H4 (cell line): ENCODE results near the gene CACNA1D. TPM values are rescaled to one million over a fixed set of nuclear protein-coding genes. Genes with fewer than 3 reads are reported as not detected.

Source experiments
- DNase-seq: peaks from one replicate; pipeline ENCODE4 v3.0.0-alpha.2; 2015; ENCODE audit warnings: low spot score
- total RNA-seq: library from RNA; depleted of rRNA; stranded (reverse); fragments of >200 nt; shearing (Covaris generic); gene quantifications from 2 replicates; pipeline ENCODE4 v1.2.3, GENCODE V29; 2014

The CACNA1D gene
- total RNA-seq, 1 experiment from 2014 or later, result 1.4 TPM

DNA sequence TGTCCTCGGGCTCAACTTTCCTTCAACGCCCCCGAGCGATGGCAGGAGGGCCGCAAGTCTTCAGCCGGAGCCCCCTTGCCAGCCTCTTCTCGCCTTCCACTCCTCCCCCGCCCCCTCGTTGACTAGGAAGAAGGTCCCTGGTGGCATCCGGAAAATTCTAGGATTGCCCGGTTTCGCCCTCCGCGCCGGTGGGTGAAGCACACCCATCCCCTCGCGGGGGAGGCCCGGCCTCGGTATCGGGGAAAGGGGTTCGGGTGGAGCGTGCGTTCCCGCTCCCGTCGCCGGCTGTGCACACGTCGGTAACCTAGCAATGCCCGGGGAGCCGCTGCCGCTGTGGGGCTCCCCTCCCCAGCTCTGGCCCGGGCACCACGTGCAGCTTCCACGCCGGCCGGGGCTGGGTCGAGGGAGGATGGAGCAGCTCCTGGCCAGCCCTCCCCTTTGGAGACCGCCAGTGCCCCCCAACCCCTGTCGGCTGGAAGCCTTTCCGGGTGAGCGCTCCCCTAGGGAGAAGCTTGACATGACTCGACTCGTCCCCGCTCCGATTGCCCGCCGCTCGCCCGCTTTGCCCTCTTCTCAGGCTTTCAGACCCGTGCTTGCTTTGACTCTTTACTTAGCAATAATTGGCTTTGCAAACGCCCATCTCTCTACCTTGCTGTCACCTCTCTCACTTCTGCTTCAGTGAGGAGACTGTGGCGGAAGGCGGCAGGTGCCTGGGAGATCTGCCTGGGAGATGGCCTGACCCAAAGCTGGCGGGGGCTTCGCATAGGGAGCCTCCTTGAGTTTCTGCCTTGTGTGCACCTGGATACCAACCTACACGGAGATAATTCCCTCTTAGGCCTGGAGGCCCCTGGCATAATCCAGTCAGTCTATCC, 1.3 kb downstream of the CACNA1D start:
- DNase-seq, result no peak

DNA sequence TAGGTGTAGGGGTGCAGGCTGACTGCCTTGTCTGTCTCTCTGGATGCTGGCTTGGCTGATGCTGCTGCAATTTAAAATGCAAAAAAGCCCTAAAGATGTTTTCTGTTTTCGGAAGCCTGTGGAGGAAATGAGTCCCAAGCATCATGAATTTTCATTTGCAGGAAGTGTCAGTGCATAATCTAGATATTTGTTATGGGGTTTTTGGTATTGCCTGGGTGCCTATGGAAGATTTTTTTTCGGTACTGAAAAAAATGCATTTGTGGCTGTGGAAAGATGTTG, 1.9 kb downstream of the CACNA1D start:
- DNase-seq, result no peak

DNA sequence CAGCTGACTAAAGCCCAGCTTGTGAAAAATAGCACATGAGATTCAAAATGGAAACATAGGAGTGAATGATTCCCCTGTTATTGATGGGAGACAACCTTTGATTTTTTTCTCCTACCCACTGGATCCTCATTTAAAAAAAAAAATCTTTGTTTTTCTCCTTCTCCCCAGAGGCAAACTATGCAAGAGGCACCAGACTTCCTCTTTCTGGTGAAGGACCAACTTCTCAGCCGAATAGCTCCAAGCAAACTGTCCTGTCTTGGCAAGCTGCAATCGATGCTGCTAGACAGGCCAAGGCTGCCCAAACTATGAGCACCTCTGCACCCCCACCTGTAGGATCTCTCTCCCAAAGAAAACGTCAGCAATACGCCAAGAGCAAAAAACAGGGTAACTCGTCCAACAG, 2.6 kb downstream of the CACNA1D start:
- DNase-seq, result no peak

DNA sequence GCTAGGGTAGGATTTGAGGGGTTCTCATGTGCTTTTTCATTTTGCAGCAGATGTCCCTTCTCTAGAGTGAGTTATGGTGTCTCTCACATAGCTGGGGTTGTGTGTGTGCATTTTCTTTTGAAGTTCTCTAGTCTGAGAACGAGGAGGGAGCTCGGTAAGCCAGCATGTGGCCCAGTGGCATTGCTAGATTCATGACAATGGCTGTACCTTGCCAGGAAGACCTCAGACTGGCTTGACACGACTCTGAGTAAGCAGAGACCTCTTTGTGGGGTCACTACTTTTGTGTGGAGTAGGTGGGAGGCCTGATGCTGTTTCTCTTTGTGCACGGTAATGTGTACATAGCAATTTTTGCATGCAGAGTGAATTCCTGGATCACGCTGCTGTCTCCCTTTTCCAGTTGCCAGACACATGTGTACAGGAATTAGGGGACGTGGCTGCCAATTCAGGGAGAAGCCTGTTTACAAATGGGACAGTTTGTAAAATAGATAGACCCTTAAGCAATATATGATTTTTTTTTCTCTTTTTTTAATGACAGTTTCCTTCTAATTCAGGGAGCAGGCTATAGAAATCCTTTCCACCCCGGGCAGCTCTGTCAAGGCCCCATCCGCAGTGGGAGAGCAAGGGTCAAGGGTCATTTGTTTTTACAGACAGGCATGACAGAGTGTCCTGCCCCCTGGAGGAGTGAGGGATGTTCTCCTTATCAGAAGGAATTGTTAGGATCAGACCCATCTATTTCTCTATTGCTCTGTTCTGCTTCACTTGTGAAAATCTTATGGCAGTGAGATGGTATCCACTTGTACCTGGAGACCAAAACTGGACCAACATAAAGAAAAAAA, 4.6 kb downstream of the CACNA1D start:
- DNase-seq, result no peak

DNA sequence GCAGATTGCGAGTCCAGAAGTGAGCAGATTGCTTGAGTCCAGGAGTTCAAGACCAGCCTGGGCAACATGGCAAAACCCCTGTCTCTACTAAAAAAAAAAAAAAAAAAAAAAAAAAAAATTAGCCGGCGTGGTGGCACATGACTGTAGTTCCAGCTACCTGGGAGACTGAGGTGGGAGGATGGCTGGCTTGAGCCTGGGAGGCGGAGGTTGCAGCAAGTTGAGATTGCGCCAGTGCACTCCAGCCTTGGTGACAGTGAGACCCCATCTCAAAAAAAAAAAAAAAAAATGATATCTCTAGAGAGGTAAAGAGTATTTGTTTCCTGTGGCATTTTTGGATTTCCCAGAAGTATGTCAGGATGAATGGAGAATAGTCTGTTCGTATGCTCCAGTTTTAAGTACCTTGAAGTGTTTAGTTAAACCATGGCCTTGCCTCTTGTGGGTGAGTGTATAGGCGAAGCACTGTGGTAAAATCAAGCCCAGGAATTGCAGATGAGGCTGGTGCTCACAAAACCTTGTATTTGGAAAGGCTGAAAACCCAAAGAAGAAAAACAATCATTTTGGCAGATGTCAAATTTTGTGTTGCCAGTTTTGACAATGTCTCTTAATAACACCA, 5.9 kb downstream of the CACNA1D start:
- no peak for DNase-seq

DNA sequence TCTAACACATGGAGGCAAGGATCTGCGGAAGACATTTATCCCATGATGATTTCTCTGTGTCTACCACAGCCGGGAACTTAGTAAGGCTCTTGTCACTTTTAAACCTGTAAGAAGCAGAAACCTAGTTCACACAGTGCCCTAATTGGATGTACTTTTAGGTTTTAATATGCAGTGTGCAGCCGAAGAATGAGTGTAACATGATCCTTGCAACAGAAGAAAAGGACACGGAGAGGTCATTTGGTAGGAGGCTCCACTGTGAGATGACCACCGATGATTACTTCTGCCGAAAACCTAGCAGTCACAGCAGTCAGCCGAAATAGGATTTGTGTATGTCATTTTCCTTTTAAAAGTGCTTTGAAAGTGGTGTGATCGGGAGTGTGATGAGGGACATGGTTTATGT, 6.8 kb downstream of the CACNA1D start:
- no peak for DNase-seq

DNA sequence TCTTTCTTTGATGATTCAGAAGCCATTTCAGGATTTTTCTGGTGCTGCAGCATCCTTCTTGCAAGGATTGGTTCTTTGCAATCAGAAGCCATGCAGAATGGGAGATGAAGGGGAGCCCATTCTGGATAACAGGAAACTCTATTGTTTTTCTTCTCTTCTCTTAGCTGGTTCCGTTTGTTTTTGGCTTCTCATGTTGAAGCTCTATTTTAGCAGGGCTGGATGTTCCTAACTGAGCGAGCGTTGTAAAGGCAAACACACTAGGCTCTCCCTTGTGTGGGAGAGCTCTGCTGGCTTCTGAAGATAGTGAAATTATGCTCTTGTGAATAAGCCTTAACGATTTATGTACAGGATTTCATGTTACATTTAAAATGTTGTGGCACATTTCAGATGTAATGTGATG, 8.3 kb downstream of the CACNA1D start:
- DNase-seq, result no peak

DNA sequence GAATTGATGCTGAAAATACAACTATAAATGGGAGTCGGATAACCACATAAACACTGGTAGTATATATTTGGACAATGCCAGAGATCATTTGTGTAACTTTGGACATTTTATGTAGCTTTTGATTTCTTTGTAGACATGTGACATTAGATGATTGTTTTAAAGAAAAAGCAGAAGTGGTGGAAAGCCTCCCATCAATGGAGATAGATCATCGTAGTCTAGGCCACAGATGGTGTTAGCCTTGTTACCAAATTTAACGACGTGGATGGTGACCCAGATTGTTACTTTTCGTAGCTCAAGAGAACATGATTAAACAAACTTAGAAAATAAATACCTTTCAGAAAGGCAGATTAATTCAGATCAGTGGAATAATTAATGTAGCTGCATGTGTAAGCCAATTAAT, 8.8 kb downstream of the CACNA1D start:
- DNase-seq, result no peak

DNA sequence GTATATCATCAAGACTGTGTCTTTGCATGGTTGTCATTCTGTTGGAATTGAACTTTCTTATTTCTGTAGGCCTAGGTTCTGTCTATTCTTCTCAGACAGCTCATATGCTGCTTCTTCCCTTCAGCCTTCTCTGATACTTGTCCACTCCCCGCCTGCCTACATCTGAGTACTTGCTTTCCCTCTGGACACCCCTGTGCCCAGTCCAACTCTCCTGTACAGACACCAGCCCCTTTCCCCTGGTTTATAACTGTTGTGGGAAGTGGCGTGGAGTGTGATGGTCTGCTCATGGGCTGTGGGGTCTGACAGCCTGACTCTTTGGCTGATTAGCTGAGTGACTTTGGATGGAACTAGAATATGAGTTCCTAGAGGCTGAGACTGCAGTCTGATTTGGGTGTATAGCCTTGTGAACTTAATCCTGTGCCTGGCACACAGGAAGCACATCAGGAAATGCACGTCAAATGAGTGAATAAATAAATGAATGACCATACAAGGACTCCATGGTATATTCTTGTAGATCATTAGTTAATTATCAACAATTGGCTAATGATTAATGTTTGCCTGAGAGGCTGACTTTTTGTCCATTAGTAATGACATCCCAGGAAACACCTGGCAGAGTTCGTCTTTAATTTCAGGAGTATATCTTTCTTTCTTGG, 11.8 kb downstream of the CACNA1D start:
- no peak for DNase-seq

DNA sequence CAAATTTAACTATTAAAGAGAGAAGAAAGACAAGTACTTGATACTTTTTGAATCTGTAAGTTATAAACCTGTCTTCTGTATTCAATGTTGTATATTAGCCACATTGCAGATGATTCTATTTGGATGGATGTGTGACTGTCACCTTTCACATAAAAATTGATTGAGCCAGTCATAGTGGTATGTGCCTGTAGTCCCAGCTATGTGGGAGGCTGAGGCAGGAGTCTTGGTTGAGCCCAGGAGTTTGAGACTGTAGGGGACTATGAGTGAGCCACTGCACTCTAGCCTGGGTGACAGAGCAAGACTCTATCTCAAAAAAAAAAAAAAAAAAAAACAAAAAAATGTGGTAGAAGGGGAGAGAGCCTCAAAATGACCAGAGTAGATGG, 12.3 kb downstream of the CACNA1D start:
- no peak for DNase-seq

DNA sequence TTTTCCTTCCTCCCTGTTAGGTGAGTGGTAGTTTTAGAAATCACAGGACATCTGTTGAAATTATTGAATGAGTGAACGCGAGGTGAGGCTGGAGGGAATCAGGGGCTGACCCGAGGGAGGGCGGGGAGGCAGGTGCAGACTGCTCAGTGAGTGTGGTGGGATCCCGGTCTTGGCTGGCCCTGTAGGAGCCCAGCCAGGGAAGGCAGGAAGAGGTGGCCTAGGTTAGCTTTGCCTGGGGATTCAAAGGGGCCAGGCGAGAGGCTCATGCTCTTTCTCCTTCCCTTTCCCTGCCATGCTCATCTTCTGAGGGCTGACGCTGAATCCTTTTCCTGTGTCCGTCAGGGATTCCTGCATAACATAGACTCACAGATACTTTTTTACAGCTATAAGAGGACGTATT, 15.1 kb downstream of the CACNA1D start:
- DNase-seq, result no peak

DNA sequence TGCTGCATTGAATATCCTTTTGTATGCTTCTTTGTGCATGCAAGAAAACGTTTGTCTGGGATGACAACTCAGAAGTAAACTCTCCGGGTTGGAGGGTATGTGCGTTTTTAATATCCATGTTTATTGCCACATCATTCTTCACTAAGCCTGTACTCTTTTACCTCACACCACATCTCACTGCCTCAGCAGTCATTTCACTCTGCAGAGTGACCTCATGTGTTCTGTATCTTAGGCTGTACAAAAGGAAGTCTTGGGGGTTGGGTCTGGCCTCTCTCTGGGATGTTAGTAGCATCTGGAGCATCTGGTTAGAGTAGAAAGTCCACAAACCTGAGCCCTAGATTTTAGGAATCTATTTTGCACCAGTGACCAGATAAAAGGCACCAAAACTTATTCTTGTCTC, 16.1 kb downstream of the CACNA1D start:
- DNase-seq, result no peak

DNA sequence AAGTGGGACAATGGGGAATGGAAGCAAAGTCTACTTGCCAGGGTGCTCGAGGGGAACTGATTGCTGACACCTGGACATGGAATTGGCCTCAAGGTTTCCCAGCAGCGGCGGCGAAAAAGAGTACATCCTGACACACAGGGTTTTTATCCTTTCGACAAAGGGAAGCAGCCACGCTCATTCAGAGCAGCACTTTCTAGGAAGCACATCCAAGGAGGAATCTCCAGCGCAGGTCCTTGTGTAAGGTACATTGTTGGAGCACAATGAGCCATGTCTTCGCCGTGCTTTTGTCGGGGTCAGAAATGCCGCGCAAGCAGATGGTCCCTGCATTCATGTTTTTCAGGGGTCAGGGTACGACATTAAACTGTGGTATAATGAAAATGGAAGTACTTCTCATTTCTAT, 16.8 kb downstream of the CACNA1D start:
- no peak for DNase-seq

DNA sequence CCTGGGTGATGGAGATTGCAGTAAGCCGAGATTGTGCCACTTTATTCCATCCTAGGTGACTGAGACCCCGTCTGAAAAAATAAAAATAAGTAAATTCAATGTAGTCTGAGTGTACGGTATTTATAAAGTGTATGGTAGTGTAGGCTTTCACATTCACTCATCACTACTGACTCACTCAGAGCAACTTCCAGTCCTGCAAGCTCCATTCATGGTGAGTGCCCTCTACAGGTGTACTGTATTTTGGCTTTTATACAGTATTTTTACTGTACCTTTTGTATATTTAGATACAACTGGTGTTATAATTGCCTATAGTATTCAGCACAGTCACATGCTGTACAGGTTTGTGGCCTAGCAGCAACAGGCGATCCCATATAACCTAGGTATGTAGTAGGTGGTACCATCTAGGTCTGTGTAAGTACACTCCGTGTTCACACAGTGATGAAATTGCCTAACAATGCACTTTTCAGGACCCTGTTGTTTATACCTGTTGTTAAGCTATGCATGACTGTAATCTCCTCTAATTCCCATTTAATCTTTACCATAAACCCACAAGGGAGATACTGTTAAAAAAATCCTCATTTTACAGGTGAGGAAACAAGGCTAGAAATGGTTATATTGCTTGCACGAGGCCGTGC, 19.3 kb downstream of the CACNA1D start:
- DNase-seq, result peak; percentile 10

DNA sequence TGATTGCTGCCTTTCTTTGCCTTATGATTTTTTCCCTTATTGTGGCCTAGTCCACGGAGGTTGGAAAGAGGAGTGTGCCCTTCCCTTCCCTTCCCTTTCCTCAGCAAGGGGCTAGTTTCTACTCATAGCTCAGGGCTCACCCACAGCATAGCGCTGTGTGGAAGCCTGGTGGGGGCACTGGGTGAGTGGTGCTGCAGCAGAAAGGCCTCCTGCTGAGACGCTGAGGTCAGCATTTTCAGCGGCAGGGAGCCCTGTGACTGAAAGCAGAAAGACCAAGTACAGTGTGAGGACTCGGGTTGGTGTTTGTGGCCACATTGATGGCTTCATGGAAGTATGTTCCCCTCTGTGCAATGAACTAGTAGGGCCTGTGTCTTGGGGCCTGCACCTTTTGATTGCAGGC, 21.9 kb downstream of the CACNA1D start:
- DNase-seq, result no peak

DNA sequence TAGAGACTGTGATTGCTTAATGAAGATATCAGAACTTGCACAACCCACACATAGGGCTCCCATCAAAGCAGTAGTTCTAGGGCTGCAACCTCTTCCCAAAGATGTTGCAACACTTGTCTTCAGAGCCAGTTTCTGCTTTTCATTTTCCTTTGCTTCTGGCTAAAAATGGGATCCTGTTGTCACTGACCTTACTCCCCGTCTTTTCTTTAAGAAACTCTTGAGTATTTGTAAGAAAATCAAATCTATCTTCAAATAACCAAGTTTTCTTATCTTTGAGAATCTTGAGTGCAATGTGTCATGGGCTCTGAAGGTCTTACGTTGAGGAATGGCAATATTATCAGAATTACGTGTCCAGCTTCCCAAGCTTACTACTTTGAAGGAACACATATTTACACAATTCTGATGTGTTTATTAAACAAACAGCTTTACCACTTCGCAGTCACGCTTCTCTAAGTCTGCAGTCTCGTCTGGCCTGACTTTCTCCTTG, 24.1 kb downstream of the CACNA1D start:
- peak; percentile 42 for DNase-seq

DNA sequence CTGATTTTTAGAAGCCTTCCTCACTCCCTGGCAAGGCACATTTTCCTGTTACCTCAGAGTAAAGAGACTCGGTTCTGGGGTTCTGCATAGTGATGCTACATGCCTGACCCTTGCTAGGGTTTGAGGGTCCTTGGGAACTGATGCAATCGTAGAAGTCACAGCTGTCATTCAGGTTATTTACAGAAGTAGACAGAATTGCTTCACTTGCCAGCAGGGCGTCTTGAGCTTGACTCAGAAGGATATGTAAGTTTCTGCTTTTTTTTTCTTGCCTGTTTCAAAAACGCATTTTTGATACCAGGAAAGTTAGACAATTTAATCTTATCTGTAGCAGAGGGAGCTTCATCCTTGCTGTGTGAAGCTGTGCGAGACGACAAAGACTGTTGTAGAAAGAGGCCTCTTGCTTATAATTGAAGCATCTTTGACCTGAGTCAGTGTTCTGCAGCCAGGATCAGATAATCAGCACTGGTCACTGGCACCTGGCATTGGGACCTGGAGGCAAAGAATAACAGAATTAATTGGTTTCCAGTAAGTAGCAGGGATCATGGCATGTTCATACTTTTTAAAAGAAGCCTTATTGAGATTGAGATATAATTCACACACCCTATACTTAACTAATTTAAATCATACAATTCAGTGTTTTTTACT, 24.8 kb downstream of the CACNA1D start:
- DNase-seq, result no peak

DNA sequence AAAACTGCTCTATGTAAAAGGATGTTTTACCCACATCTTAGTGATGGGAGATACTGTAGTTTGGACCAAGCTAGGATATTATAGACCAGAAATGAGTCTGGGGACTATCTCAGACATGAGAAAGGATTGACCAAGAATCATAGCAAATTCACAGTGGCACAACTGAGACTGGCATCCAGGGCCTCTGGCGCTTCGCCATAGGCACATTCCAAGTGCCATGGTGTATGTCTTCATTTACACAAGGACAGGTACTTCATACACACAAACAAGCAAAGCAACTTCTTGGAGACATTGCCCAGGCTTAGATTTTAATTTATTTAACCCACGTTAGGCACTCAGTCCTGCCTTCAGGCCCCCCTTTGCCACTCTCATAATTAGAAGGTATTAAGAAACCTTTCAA, 28.9 kb downstream of the CACNA1D start:
- DNase-seq, result no peak

DNA sequence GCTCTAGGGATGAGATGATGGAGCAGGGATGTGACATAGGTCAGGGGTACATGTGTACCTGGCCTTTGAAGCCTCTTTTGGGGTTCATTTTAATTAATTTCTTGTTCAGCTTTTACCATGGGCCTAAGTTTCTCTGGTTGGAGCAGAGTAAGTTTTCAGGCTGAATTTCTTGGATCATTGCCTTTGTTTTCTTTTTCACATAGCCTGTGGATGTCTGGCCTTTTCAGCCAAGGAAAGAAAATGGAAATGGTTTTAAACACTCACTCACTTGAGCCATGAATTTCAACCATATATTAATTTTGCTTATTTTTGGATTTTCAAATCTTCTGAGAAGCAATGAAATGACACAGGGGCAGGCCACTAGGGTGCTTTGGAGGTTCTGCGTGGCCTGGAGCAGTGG, 30.2 kb downstream of the CACNA1D start:
- DNase-seq, result no peak

DNA sequence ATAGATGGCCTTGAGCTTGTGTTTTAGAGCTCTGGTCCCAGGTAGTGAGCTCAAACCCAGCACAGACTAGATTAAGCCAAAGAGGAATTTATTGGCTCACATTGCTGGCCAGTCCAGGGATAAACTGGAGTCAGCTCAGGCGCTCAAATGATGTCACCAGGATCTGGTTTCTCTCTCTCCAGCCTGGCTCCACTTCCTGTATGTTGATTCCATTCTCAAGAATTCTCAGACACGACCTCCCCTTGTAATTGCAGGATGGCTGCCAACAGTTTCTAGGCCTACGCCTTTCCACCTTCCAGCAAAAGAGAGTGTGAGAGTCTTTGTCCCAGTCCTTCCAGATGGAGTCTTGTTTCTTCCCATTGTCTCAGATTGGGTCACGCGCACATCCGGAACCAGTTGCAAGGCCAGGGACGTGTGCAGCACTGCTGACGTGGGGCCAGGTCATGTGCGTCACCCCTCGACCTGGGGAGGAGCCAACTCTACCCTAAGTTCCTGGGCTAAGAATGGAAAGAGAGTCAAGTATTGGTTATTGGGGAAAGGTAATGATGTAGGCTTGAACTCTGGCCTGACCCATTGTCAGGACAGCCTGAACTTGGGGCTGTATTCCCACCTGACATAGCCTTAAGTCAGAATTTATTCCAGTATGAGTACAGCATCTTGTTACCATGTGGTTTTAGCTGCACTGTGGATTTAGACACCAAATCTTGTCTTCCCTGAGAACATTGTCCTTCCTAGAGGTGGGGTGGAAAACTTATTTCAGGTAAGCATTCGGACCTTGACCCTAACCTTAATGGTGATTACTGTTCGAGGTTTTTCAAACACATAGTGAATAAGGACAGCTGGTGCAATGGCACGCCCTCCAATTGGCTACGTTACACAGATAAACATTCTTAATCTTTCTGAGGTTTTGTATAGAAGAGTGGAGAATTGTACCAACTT, 31.6 kb downstream of the CACNA1D start:
- DNase-seq, result peak; percentile 16
